H9 (cell line): Measurements from ENCODE around the gene SLC22A12. TPM values are rescaled to one million over a fixed set of nuclear protein-coding genes. Genes with fewer than 3 reads are reported as not detected.

Source experiments
- DNase-seq: peaks from one replicate; pipeline ENCODE4 v3.0.0-alpha.2; 2017
- H2AFZ ChIP-seq: one replicate; pipeline ENCODE4 v1.6.1; 2013; ENCODE audit warnings: mild to moderate bottlenecking, low read length, control low read depth, moderate library complexity
- H2AK5ac ChIP-seq: 2 replicates; pipeline ENCODE4 v1.6.1; 2013; ENCODE audit warnings: low read length, control low read depth, mixed read lengths; ENCODE audit not compliant: insufficient read length
- H2BK120ac ChIP-seq: one replicate; pipeline ENCODE4 v1.6.1; 2013; ENCODE audit warnings: low read depth, mild to moderate bottlenecking, low read length, control low read depth, inconsistent platforms; ENCODE audit not compliant: poor library complexity, severe bottlenecking
- H2BK12ac ChIP-seq: 2 replicates; pipeline ENCODE4 v1.6.1; 2013; ENCODE audit warnings: low read length, control low read depth, mixed read lengths, low read depth; ENCODE audit not compliant: insufficient read length
- H2BK15ac ChIP-seq: 2 replicates; pipeline ENCODE4 v1.6.1; 2013; ENCODE audit warnings: low read depth, low read length, control low read depth
- H2BK20ac ChIP-seq: one replicate; pipeline ENCODE4 v1.6.1; 2013; ENCODE audit warnings: low read depth, mild to moderate bottlenecking, low read length, control low read depth, inconsistent platforms; ENCODE audit not compliant: poor library complexity, severe bottlenecking
- H2BK5ac ChIP-seq: 2 replicates; pipeline ENCODE4 v1.6.1; 2013; ENCODE audit warnings: low read length, control low read depth, mixed read lengths; ENCODE audit not compliant: insufficient read length
- H3K14ac ChIP-seq: 2 replicates; pipeline ENCODE4 v1.6.1; 2013; ENCODE audit warnings: low read length, control low read depth; ENCODE audit not compliant: insufficient read depth
- H3K18ac ChIP-seq: 2 replicates; pipeline ENCODE4 v1.6.1; 2013; ENCODE audit warnings: low read depth, mild to moderate bottlenecking, mixed read lengths, low read length, control low read depth; ENCODE audit not compliant: insufficient read length
- H3K23ac ChIP-seq: 2 replicates; pipeline ENCODE4 v1.6.1; 2013; ENCODE audit warnings: low read length, control low read depth, mixed read lengths, low read depth; ENCODE audit not compliant: insufficient read length
- H3K23me2 ChIP-seq: 2 replicates; pipeline ENCODE4 v1.6.1; 2013; ENCODE audit warnings: low read depth, mild to moderate bottlenecking, mixed read lengths, low read length, control low read depth; ENCODE audit not compliant: insufficient read length, poor library complexity, severe bottlenecking
- H3K27ac ChIP-seq: 2 replicates; pipeline ENCODE4 v1.5.1; 2013; ENCODE audit warnings: low read length, control low read depth, mixed read lengths, low read depth; ENCODE audit not compliant: insufficient read length
- H3K27me3 ChIP-seq: 2 replicates; pipeline ENCODE4 v1.6.1; 2013; ENCODE audit warnings: low read length, control low read depth, inconsistent platforms; ENCODE audit not compliant: insufficient read depth
- H3K4ac ChIP-seq: 2 replicates; pipeline ENCODE4 v1.6.1; 2013; ENCODE audit warnings: low read depth, mild to moderate bottlenecking, control low read depth, inconsistent platforms, low read length, moderate library complexity
- H3K4me1 ChIP-seq: 2 replicates; pipeline ENCODE4 v1.6.1; 2013; ENCODE audit warnings: low read length, control low read depth, inconsistent platforms; ENCODE audit not compliant: insufficient read depth
- H3K4me2 ChIP-seq: 2 replicates; pipeline ENCODE4 v1.6.1; 2013; ENCODE audit warnings: low read length, control low read depth, mixed read lengths; ENCODE audit not compliant: insufficient read length, insufficient read depth
- H3K56ac ChIP-seq: 2 replicates; pipeline ENCODE4 v1.6.1; 2013; ENCODE audit warnings: low read depth, mild to moderate bottlenecking, mixed read lengths, low read length, control low read depth; ENCODE audit not compliant: insufficient read length
- H3K79me1 ChIP-seq: 2 replicates; pipeline ENCODE4 v1.6.1; 2013; ENCODE audit warnings: low read depth, mild to moderate bottlenecking, moderate library complexity, low read length, control low read depth, inconsistent platforms; ENCODE audit not compliant: insufficient read depth, poor library complexity, severe bottlenecking
- H3K79me2 ChIP-seq: 2 replicates; pipeline ENCODE4 v1.6.1; 2013; ENCODE audit warnings: low read length, control low read depth, inconsistent platforms; ENCODE audit not compliant: insufficient read depth
- H3K9ac ChIP-seq: 2 replicates; pipeline ENCODE4 v1.6.1; 2013; ENCODE audit warnings: low read length, control low read depth, mixed read lengths; ENCODE audit not compliant: insufficient read length; ENCODE audit errors: extremely low read depth
- H3K9me3 ChIP-seq: one replicate; pipeline ENCODE4 v1.6.1; 2013; ENCODE audit warnings: low read depth, low read length, inconsistent platforms; ENCODE audit not compliant: control insufficient read depth
- H3T11ph ChIP-seq: one replicate; pipeline ENCODE4 v1.6.1; 2013; ENCODE audit warnings: mild to moderate bottlenecking, low read length, control low read depth, inconsistent platforms
- H4K20me1 ChIP-seq: one replicate; pipeline ENCODE4 v1.6.1; 2013; ENCODE audit not compliant: control insufficient read depth, insufficient read length, insufficient read depth
- H4K5ac ChIP-seq: 2 replicates; pipeline ENCODE4 v1.6.1; 2013; ENCODE audit warnings: low read depth, mild to moderate bottlenecking, mixed read lengths, low read length, control low read depth; ENCODE audit not compliant: insufficient read length
- H4K8ac ChIP-seq: replicated peaks from 2 replicates; pipeline ENCODE4 v1.6.1; 2013; ENCODE audit warnings: low read length, control low read depth, mixed read lengths, low read depth; ENCODE audit not compliant: insufficient read length
- H4K91ac ChIP-seq: 2 replicates; pipeline ENCODE4 v1.6.1; 2013; ENCODE audit warnings: low read depth, mild to moderate bottlenecking, moderate library complexity, mixed read lengths, low read length, control low read depth; ENCODE audit not compliant: insufficient read length
- H3K27ac Mint-ChIP-seq, 3 experiments: 2 replicates in 2 of 3; 3 replicates in 1 of 3; pipeline ENCODE4 v1.8.0; 2020 to 2021; ENCODE audit warnings: mixed read lengths in 3 of 3, mild to moderate bottlenecking in 1 of 3, moderate library complexity in 1 of 3
- H3K27me3 Mint-ChIP-seq: 2 replicates; pipeline ENCODE4 v1.8.0; 2021; ENCODE audit warnings: low read depth, mild to moderate bottlenecking, moderate library complexity, mixed read lengths
- H3K36me3 Mint-ChIP-seq, 3 experiments: 2 replicates in 2 of 3; 3 replicates in 1 of 3; pipeline ENCODE4 v1.8.0; 2020 to 2021; ENCODE audit warnings: low read depth in 3 of 3, mixed read lengths in 3 of 3; ENCODE audit not compliant: insufficient read depth in 1 of 3
- H3K4me1 Mint-ChIP-seq, 2 experiments: 2 replicates each; pipeline ENCODE4 v1.8.0; 2020; ENCODE audit warnings: mixed read lengths in 2 of 2
- H3K4me3 Mint-ChIP-seq, 2 experiments: 2 replicates in 1 of 2; 3 replicates in 1 of 2; pipeline ENCODE4 v1.8.0; 2020 to 2021; ENCODE audit warnings: mild to moderate bottlenecking in 2 of 2, mixed read lengths in 2 of 2, moderate library complexity in 1 of 2
- H3K9me3 Mint-ChIP-seq, 2 experiments: 2 replicates in 1 of 2; 3 replicates in 1 of 2; pipeline ENCODE4 v1.8.0; 2020; ENCODE audit warnings: mild to moderate bottlenecking in 2 of 2, mixed read lengths in 2 of 2, moderate library complexity in 1 of 2
- WGBS: extraction: QIAGEN DNeasy Blood & Tissue Kit; methylation state at CpG from one replicate; pipeline ENCODE4 v1.1.7; 2013; ENCODE audit warnings: missing lambda C conversion rate, low lambda C conversion rate, mixed read lengths; ENCODE audit not compliant: insufficient read length; ENCODE audit errors: extremely low coverage; 5-methylcytosine and 5-hydroxymethylcytosine counted together
- total RNA-seq: library from RNA; stranded (reverse); gene quantifications from 2 replicates; pipeline ENCODE4 v1.2.1, GENCODE V29; 2021
- TF ChIP-seq, protein P1 (sequence below): fragments of 200-600 bp; sonication (generic); conservative IDR thresholded peaks from 3 replicates; pipeline ENCODE4 v1.8.0; 2021; ENCODE audit warnings: antibody characterized with exemption, mild to moderate bottlenecking

SLC22A12 gene
- total RNA-seq, 1 experiment from 2014 or later: not detected

DNA sequence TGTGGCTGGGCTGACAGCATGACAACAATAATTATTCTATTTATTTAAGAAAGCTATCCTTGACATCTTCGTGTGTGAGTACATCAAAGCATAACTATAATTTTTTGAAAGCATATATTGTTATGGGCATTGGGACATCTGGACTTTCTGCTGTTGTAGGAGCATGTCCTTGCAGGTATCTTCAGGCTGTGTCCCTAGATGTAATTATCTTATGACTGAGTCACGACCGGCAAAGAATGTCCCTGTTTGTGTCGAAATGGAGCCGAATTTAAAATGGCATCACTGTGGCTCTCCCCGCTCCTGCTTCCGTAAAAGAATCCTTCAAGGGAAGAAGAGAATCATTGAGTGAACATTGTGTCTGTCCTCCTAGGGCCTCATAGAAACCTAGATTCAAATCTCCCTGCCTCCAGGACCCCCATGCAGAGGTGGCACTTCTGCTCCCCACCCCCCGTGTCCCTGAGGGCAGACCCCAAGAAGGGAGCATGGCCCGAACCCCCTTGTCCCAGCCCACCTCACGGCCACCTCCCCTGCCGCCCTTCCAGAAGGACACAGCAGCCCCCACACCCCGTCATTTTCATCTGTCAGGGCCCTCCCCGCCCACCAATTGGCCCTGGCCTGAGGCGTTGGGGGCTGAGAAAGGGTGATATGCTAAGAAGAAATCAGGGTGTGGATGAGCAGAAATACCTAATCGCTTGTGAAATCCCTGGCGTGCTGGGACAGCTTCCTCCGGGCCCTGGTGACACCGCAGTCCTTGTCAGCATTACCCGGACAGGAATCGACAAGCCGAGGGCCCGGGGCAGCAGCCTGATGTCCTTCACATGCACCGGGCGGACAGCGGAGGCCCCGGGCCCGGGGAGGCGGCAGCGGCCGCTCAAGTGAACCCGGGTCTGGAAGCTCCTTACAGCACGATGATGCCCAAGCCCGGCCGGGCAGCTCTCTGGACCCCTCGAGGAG, 48.6 kb upstream of the SLC22A12 start:
- Histone ChIP-seq H2AFZ (no peak overlapping the region), H2BK12ac (no peak overlapping the region), H3K79me2 (no peaks in the 10 kb centered on the region), H4K20me1 (no peaks in the 10 kb centered on the region), H3K9me3 (no peaks in the 10 kb centered on the region), H2BK15ac (no peak overlapping the region), H2AK5ac (no peak overlapping the region), H3K9ac (no peak overlapping the region), H3K27ac (no peak overlapping the region), H4K5ac (no peak overlapping the region), H3K23ac (no peak overlapping the region), H3K4ac (no peak overlapping the region), H3K79me1 (no peaks in the 10 kb centered on the region), H2BK20ac (no peak overlapping the region), H4K8ac (no peak overlapping the region), H4K91ac (no peak overlapping the region), H2BK5ac (no peak overlapping the region), H3K4me2 (no peak overlapping the region), H3K4me1 (no peaks in the 10 kb centered on the region), H3K23me2 (no peaks in the 10 kb centered on the region), H3K27me3 (no peaks in the 10 kb centered on the region), H3K56ac (no peak overlapping the region), H2BK120ac (no peak overlapping the region), H3K14ac (no peak overlapping the region), H3K18ac (no peak overlapping the region), H3T11ph (no peak overlapping the region)
- DNase-seq: no peak
- H3K4me1 Mint-ChIP-seq: peaks cover 9 to 16% of the 10 kb centered on the region in 2 experiments
- TF ChIP-seq, protein P1, sequence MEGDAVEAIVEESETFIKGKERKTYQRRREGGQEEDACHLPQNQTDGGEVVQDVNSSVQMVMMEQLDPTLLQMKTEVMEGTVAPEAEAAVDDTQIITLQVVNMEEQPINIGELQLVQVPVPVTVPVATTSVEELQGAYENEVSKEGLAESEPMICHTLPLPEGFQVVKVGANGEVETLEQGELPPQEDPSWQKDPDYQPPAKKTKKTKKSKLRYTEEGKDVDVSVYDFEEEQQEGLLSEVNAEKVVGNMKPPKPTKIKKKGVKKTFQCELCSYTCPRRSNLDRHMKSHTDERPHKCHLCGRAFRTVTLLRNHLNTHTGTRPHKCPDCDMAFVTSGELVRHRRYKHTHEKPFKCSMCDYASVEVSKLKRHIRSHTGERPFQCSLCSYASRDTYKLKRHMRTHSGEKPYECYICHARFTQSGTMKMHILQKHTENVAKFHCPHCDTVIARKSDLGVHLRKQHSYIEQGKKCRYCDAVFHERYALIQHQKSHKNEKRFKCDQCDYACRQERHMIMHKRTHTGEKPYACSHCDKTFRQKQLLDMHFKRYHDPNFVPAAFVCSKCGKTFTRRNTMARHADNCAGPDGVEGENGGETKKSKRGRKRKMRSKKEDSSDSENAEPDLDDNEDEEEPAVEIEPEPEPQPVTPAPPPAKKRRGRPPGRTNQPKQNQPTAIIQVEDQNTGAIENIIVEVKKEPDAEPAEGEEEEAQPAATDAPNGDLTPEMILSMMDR: no peak
- H3K4me3 Mint-ChIP-seq: no peak overlapping the region
- H3K27ac Mint-ChIP-seq: no peak overlapping the region
- peaks cover 28% of the 10 kb centered on the region for H3K27me3 Mint-ChIP-seq
- no peaks in the 10 kb centered on the region; a peak in 1 of 7 replicates for H3K36me3 Mint-ChIP-seq
- no CpG with 5 or more reads among the region's 35 CpGs for WGBS
- peaks cover 0 to 2% of the 10 kb centered on the region in 2 experiments; a peak in 2 of 5 replicates for H3K9me3 Mint-ChIP-seq
